Mesodermal cell (in vitro differentiated cells): ENCODE measurements around the gene ERC1.

Source experiments
- H3K27ac ChIP-seq: 2 replicates; pipeline ENCODE4 v1.7.0; 2013; ENCODE audit warnings: mild to moderate bottlenecking, low read depth, low read length, moderate library complexity; ENCODE audit not compliant: severe bottlenecking
- H3K36me3 ChIP-seq: 2 replicates; pipeline ENCODE4 v1.7.1; 2013; ENCODE audit warnings: mild to moderate bottlenecking, low read length, moderate library complexity; ENCODE audit not compliant: control insufficient read depth, insufficient read depth
- H3K4me1 ChIP-seq: one replicate; pipeline ENCODE4 v1.7.1; 2013; ENCODE audit warnings: mild to moderate bottlenecking, low read length; ENCODE audit not compliant: insufficient read depth, control insufficient read depth, poor library complexity, severe bottlenecking
- H3K4me3 ChIP-seq: 2 replicates; pipeline ENCODE4 v1.7.0; 2013; ENCODE audit warnings: low read length, control low read depth, mild to moderate bottlenecking; ENCODE audit not compliant: insufficient read depth, poor library complexity, severe bottlenecking; ENCODE audit errors: extremely low read depth
- H3K9me3 ChIP-seq: 2 replicates; pipeline ENCODE4 v1.7.1; 2013; ENCODE audit warnings: mild to moderate bottlenecking, low read length, moderate library complexity; ENCODE audit not compliant: control insufficient read depth
- WGBS, 2 experiments: methylation state at CpG; one replicate each; pipeline ENCODE4 v1.1.5; 2013; ENCODE audit warnings: missing lambda C conversion rate in 2 of 2; ENCODE audit not compliant: insufficient coverage in 2 of 2; 5-methylcytosine and 5-hydroxymethylcytosine counted together

Gene ERC1

GRCh38 chr12:1459339-1459738, 468.3 kb downstream of the ERC1 start:
- H3K4me3 ChIP-seq: no peak overlapping the region
- WGBS, 2 experiments: 86 to 90% methylated on average over 1 of the region's 2 CpGs
- no peaks in the 10 kb centered on the region for H3K4me1 ChIP-seq
- no peaks in the 10 kb centered on the region for H3K9me3 ChIP-seq
- H3K27ac ChIP-seq: no peak overlapping the region
- H3K36me3 ChIP-seq: no peaks in the 10 kb centered on the region

- H3K4me1 ChIP-seq: no peaks in the 10 kb centered on the region
- WGBS, 2 experiments: 83 to 93% methylated on average over 4 to 6 of the region's 10 CpGs
- H3K36me3 ChIP-seq: no peaks in the 10 kb centered on the region
- no peaks in the 10 kb centered on the region for H3K9me3 ChIP-seq
- H3K4me3 ChIP-seq: no peak overlapping the region
- peak overlapping the region; percentile 66 for H3K27ac ChIP-seq
Observed at GRCh38 chr12:1463073-1463905, 472.3 kb downstream of the ERC1 start.

GRCh38 chr12:1464925-1465324, 473.9 kb downstream of the ERC1 start:
- no peaks in the 10 kb centered on the region for H3K9me3 ChIP-seq
- no peaks in the 10 kb centered on the region for H3K36me3 ChIP-seq
- peaks cover 3% of the 10 kb centered on the region for H3K4me1 ChIP-seq
- no peak overlapping the region for H3K4me3 ChIP-seq
- 96 to 100% methylated on average over 4 to 6 of the region's 6 CpGs for WGBS, 2 experiments
- H3K27ac ChIP-seq: no peak overlapping the region

DNA sequence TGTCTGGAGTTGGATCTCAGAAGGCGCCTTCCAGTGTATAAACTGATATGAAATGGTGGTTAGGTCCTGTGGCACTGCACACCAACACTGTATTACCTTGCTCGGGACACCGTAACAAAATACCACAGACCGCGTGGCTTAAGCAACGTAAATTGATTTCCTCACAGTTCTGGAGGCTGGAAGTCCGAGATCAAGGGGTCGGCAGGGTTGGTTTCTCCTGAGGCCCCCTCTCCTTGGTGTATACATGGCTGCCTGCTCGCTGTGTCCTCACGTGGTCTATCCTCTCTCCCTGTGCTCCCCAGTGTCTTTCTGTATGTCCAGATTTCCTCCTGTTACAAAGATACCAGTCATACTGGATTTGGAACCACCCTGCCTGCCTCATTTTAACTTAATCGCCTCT, 475.0 kb downstream of the ERC1 start:
- no peak overlapping the region for H3K27ac ChIP-seq
- H3K4me1 ChIP-seq: peaks cover 5% of the 10 kb centered on the region
- H3K9me3 ChIP-seq: no peaks in the 10 kb centered on the region
- WGBS, 2 experiments: 91 to 92% methylated on average over 10 of the region's 11 CpGs
- H3K36me3 ChIP-seq: peaks cover 4% of the 10 kb centered on the region
- no peak overlapping the region for H3K4me3 ChIP-seq

DNA sequence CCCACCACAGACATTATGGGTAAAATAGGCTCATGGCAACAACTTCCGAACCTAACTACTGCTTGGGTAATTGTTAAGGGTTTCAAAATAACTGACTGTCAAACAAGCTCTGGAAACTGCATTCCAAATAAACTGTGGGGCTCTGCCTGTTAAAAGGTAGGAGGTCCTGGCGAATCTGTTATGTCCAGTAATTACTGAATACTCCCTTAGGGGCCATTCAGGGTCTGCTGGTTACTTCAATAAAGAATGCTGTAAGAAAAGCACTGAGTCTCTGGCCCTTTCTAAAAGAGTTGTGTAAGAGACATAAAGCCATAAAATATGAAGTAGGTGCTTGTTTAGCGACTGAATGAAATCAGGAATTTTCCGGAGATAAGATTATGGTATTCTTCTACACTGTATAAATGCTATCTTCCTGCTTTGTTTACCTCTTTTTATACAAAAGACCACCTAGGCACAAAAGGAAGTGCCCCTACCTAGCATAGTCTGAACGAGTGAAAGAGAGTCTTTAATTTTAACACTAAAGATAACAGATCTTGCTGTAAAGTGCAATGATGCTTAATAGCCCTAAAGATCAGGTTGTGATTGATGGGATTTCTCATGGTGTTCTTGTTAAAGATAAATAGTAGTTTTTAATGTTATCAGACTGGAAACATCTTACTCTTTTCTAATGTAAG, 475.6 kb downstream of the ERC1 start:
- 80 to 100% methylated on average over 1 to 3 of the region's 5 CpGs for WGBS, 2 experiments
- no peak overlapping the region for H3K4me3 ChIP-seq
- H3K27ac ChIP-seq: no peak overlapping the region
- peaks cover 4% of the 10 kb centered on the region for H3K36me3 ChIP-seq
- H3K4me1 ChIP-seq: peaks cover 5% of the 10 kb centered on the region
- H3K9me3 ChIP-seq: no peaks in the 10 kb centered on the region

DNA sequence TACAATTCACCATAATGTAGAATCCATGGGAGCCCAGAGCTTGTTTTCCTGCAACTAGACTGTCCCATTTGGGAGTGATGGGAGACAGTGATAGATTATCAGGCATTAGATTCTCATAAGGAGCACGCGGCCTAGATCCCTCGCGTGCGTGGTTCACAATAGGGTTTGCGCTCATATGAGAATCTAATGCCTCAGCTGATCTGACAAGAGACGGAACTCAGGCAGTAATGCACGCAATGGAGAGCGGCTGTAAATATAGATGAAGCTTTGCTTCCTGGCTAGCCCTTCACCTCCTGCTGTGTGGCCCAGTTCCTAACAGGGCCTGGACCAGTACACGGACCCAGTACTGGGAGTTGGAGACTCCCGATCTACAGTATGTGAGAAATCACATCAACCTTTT, 476.7 kb downstream of the ERC1 start:
- Histone ChIP-seq H3K9me3 (no peaks in the 10 kb centered on the region), H3K4me3 (no peak overlapping the region), H3K4me1 (peaks cover 9% of the 10 kb centered on the region), H3K36me3 (peaks cover 4% of the 10 kb centered on the region), H3K27ac (no peak overlapping the region)
- WGBS, 2 experiments: 97 to 99% methylated on average over 9 of the region's 11 CpGs

GRCh38 chr12:1469070-1469469, 478.0 kb downstream of the ERC1 start:
- Histone ChIP-seq H3K9me3 (no peaks in the 10 kb centered on the region), H3K4me3 (no peak overlapping the region), H3K27ac (no peak overlapping the region), H3K36me3 (peaks cover 4% of the 10 kb centered on the region), H3K4me1 (peaks cover 23% of the 10 kb centered on the region)
- 80 to 88% methylated on average over 5 to 6 of the region's 6 CpGs for WGBS, 2 experiments

GRCh38 chr12:1470051-1470450, 479.0 kb downstream of the ERC1 start:
- Histone ChIP-seq H3K4me1 (peaks cover 31% of the 10 kb centered on the region), H3K27ac (peak overlapping the region; percentile 57), H3K4me3 (no peak overlapping the region), H3K36me3 (peaks cover 4% of the 10 kb centered on the region), H3K9me3 (no peaks in the 10 kb centered on the region)
- WGBS, 2 experiments: 94 to 100% methylated on average over 2 to 4 of the region's 5 CpGs

GRCh38 chr12:1471224-1471623, 480.2 kb downstream of the ERC1 start:
- Histone ChIP-seq H3K9me3 (no peaks in the 10 kb centered on the region), H3K4me1 (peaks cover 40% of the 10 kb centered on the region), H3K4me3 (no peak overlapping the region), H3K36me3 (peaks cover 4% of the 10 kb centered on the region), H3K27ac (no peak overlapping the region)
- WGBS, 2 experiments: 93 to 100% methylated on average over 3 of the region's 6 CpGs

DNA sequence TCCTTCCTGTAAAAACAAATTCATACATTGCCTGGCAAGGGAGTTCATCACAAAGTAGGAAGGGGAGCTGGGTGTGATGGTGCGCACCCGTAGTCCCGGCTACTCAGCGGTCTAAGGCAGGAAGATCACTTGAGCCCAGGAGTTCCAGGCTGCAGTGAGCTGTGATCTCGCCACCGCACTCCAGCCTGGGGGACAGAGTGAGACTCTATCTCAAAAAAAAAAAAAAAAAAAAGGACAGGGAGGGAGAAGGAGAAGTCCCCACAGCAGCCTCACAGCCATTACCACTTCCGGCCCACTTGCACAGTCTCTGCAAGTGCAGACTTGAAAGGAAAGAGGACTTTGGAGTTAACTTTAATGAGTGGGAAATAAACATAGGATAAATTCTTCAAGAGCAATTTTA, 482.4 kb downstream of the ERC1 start:
- WGBS, 2 experiments: 96 to 100% methylated on average over 4 of the region's 7 CpGs
- H3K4me1 ChIP-seq: peaks cover 43% of the 10 kb centered on the region
- peak overlapping the region; percentile 90 for H3K27ac ChIP-seq
- H3K36me3 ChIP-seq: peaks cover 4% of the 10 kb centered on the region
- no peak overlapping the region for H3K4me3 ChIP-seq
- H3K9me3 ChIP-seq: no peaks in the 10 kb centered on the region

GRCh38 chr12:1474041-1474573, 483.1 kb downstream of the ERC1 start:
- Histone ChIP-seq H3K9me3 (no peaks in the 10 kb centered on the region), H3K4me3 (no peak overlapping the region), H3K4me1 (peaks cover 43% of the 10 kb centered on the region), H3K36me3 (peaks cover 4% of the 10 kb centered on the region), H3K27ac (peak overlapping the region; percentile 90)
- WGBS, 2 experiments: 75 to 91% methylated on average over 3 of the region's 5 CpGs
